Liver (tissue), 9 donors: ENCODE measurements around the gene EEFSEC. TPM values are rescaled to one million over a fixed set of nuclear protein-coding genes. Genes with fewer than 3 reads are reported as not detected.

ENCODE experiments used
- DNase-seq: peaks from one replicate; pipeline ENCODE4 v3.0.0-alpha.2; 2017; ENCODE audit warnings: low spot score
- H3K27ac ChIP-seq, 2 donors: one replicate each; pipeline ENCODE4 v1.7.0; 2013; ENCODE audit warnings: inconsistent platforms in 2 of 2, low read length in 2 of 2, control low read depth in 1 of 2, low read depth in 1 of 2, mild to moderate bottlenecking in 1 of 2
- H3K27me3 ChIP-seq, 4 donors: one replicate each; pipeline versions ENCODE4 v1.6.1 to v1.7.0; 2013; ENCODE audit warnings: low read length in 3 of 4, inconsistent platforms in 1 of 4, mild to moderate bottlenecking in 1 of 4, moderate library complexity in 1 of 4; ENCODE audit not compliant: control insufficient read depth in 4 of 4, insufficient read depth in 4 of 4
- H3K36me3 ChIP-seq, 4 donors: one replicate each; pipeline versions ENCODE4 v1.6.1 to v1.7.0; 2013; ENCODE audit warnings: low read length in 3 of 4, mild to moderate bottlenecking in 3 of 4, low read depth in 1 of 4, moderate library complexity in 1 of 4; ENCODE audit not compliant: control insufficient read depth in 4 of 4, insufficient read depth in 3 of 4
- H3K4me1 ChIP-seq, 4 donors: one replicate each; pipeline versions ENCODE4 v1.6.1 to v1.7.0; 2013; ENCODE audit warnings: low read length in 3 of 4, mild to moderate bottlenecking in 3 of 4, moderate library complexity in 1 of 4; ENCODE audit not compliant: control insufficient read depth in 4 of 4, insufficient read depth in 4 of 4
- H3K4me3 ChIP-seq, 3 donors: one replicate each; pipeline versions ENCODE4 v1.6.1 to v1.7.0; 2013; ENCODE audit warnings: low read length in 3 of 3, control low read depth in 1 of 3, low read depth in 1 of 3, mild to moderate bottlenecking in 1 of 3
- H3K9ac ChIP-seq, 2 donors: one replicate each; pipeline ENCODE4 v1.7.0; 2013; ENCODE audit warnings: low read length in 2 of 2, mild to moderate bottlenecking in 2 of 2, moderate library complexity in 2 of 2, control low read depth in 1 of 2, low read depth in 1 of 2
- H3K9me3 ChIP-seq, 4 donors: one replicate each; pipeline versions ENCODE4 v1.6.1 to v1.7.0; 2013; ENCODE audit warnings: low read length in 3 of 4; ENCODE audit not compliant: control insufficient read depth in 4 of 4
- EGR1 ChIP-seq, 2 donors: IDR thresholded peaks; 2 replicates each; pipeline ENCODE4 v1.6.1; 2016 to 2018; ENCODE audit warnings: antibody characterized with exemption in 2 of 2, low read depth in 2 of 2
- FOXA1 ChIP-seq: IDR thresholded peaks from 2 replicates; pipeline ENCODE4 v1.6.1; 2016; ENCODE audit warnings: antibody characterized with exemption
- GABPA ChIP-seq, 2 donors: IDR thresholded peaks in 1 of 2; conservative IDR thresholded peaks in 1 of 2; 2 replicates each; pipeline ENCODE4 v1.6.1; 2016; ENCODE audit warnings: antibody characterized with exemption in 2 of 2, mild to moderate bottlenecking in 1 of 2, moderate library complexity in 1 of 2
- HNF4G ChIP-seq: IDR thresholded peaks from 2 replicates; pipeline ENCODE4 v1.6.1; 2016; ENCODE audit warnings: antibody characterized with exemption
- RAD21 ChIP-seq, 2 donors: IDR thresholded peaks; 2 replicates each; pipeline ENCODE4 v1.6.1; 2016; ENCODE audit warnings: antibody characterized with exemption in 2 of 2, mild to moderate bottlenecking in 2 of 2
- RXRA ChIP-seq, 2 donors: IDR thresholded peaks; 2 replicates each; pipeline ENCODE4 v1.6.1; 2017 to 2018; ENCODE audit warnings: antibody characterized with exemption in 2 of 2, mild to moderate bottlenecking in 1 of 2
- SP1 ChIP-seq: IDR thresholded peaks from 2 replicates; pipeline ENCODE4 v1.6.1; 2018; ENCODE audit warnings: antibody characterized with exemption, mild to moderate bottlenecking
- TAF1 ChIP-seq: conservative IDR thresholded peaks from 2 replicates; pipeline ENCODE4 v1.6.1; 2016; ENCODE audit warnings: antibody characterized with exemption, mild to moderate bottlenecking
- YY1 ChIP-seq: IDR thresholded peaks from 2 replicates; pipeline ENCODE4 v1.6.1; 2016; ENCODE audit warnings: antibody characterized with exemption, mild to moderate bottlenecking
- ZBTB33 ChIP-seq: IDR thresholded peaks from 2 replicates; pipeline ENCODE4 v1.6.1; 2016; ENCODE audit warnings: antibody characterized with exemption
- WGBS: extraction: QIAGEN DNeasy Blood & Tissue Kit; methylation state at CpG from one replicate; pipeline ENCODE4 v1.1.7; 2013; 5-methylcytosine and 5-hydroxymethylcytosine counted together
- polyA plus RNA-seq, 2 donors: library from polyadenylated mRNA; stranded (reverse) in 1 of 2; unstranded in 1 of 2; fragments of 200-250 nt in 1 of 2; fragments of >200 nt in 1 of 2; fragmentation: Nextera tagmentation in 1 of 2; extraction: Ambion mirVana in 1 of 2; gene quantifications; one replicate each; pipeline versions ENCODE4 v1.2.1 to v1.2.3, GENCODE V29; 2013 to 2015
- total RNA-seq, 2 donors: library from RNA; depleted of rRNA; stranded (reverse); fragments of >200 nt; gene quantifications; one replicate each; pipeline ENCODE4 v1.2.3, GENCODE V29; 2014
- donor health status: healthy.
- donor health status: healthy.
- donor health status: healthy.
- donor health status: healthy.
- donor health status: healthy.

EEFSEC gene
- total and polyA plus RNA-seq, 4 donors = 8.4 to 13.1 (median 10.7) TPM

GRCh38 chr3:128180436-128180835 is 27.2 kb downstream of the EEFSEC start (continued):
- TF ChIP-seq ZBTB33 = no peak

- 96% methylated on average over 3 of the region's 3 CpGs for WGBS
- Histone ChIP-seq H3K4me3 (no peak overlapping the region), H3K9ac (no peak overlapping the region), H3K9me3 (no peaks in the 10 kb centered on the region), H3K27ac (no peak overlapping the region), H3K4me1 (peaks cover 0 to 8% (median 4%) of the 10 kb centered on the region in 4 donors), H3K36me3 (no peaks in the 10 kb centered on the region), H3K27me3 (no peaks in the 10 kb centered on the region)
- no peak for DNase-seq
- TF ChIP-seq RAD21 (IDR thresholded peaks at IDR 0.05) = no peak
- no peak for TF ChIP-seq YY1
- no peak for TF ChIP-seq RXRA (IDR thresholded peaks at IDR 0.05)
Measured at GRCh38 chr3:128180913-128181312, 27.6 kb downstream of the EEFSEC start.

GRCh38 chr3:128182656-128183055 is 29.4 kb downstream of the EEFSEC start:
- no peak overlapping the region for H3K27ac ChIP-seq
- no peaks in the 10 kb centered on the region for H3K27me3 ChIP-seq
- H3K9ac ChIP-seq = no peak overlapping the region
- H3K4me3 ChIP-seq = no peak overlapping the region
- no peaks in the 10 kb centered on the region for H3K36me3 ChIP-seq
- DNase-seq = no peak
- TF ChIP-seq SP1 = no peak
- WGBS = 80% methylated on average over 6 of the region's 6 CpGs
- H3K9me3 ChIP-seq = no peaks in the 10 kb centered on the region
- peaks cover 0 to 12% (median 7%) of the 10 kb centered on the region in 4 donors for H3K4me1 ChIP-seq

- H3K9ac ChIP-seq = no peak overlapping the region
- no peak overlapping the region for H3K27ac ChIP-seq
- H3K9me3 ChIP-seq = no peaks in the 10 kb centered on the region
- H3K4me1 ChIP-seq = peaks cover 0 to 10% (median 5%) of the 10 kb centered on the region in 4 donors
- no peaks in the 10 kb centered on the region for H3K27me3 ChIP-seq
- 91% methylated on average over 3 of the region's 3 CpGs for WGBS
- no peak overlapping the region for H3K4me3 ChIP-seq
- TF ChIP-seq GABPA (IDR thresholded peaks at IDR 0.05 in 1 of 2, conservative IDR thresholded peaks at IDR 0.05 in 1 of 2) (no peak), EGR1 (IDR thresholded peaks at IDR 0.05; ENCODE audit: low read depth in 2 of 2) (no peak), RAD21 (IDR thresholded peaks at IDR 0.05) (no peak), HNF4G (no peak), SP1 (no peak), TAF1 (no peak), ZBTB33 (no peak), FOXA1 (no peak), YY1 (no peak)
- DNase-seq = no peak
- H3K36me3 ChIP-seq = no peaks in the 10 kb centered on the region
Measured at GRCh38 chr3:128185630-128186447, 32.6 kb downstream of the EEFSEC start.
